SHP77 (cell line): ENCODE data around the gene CDC45.

ENCODE experiments used
- DNase-seq, 2 experiments: peaks; one replicate each; lab custom pipeline; 2025; lab: John Stamatoyannopoulos, UW

CDC45 gene

GRCh38 chr22:19495562-19496323 is 16.0 kb downstream of the CDC45 start:
- peak in 1 of 2 experiments; percentile 15 for DNase-seq

- DNase-seq, result no peak
Observed at GRCh38 chr22:19496324-19496630, 16.6 kb downstream of the CDC45 start.

GRCh38 chr22:19497245-19497644 is 17.5 kb downstream of the CDC45 start:
- peak; percentile 46 to 62 for DNase-seq

- no peak for DNase-seq
Observed at GRCh38 chr22:19498154-19498865, 18.6 kb downstream of the CDC45 start.

GRCh38 chr22:19498866-19499190 is 19.1 kb downstream of the CDC45 start:
- DNase-seq, result no peak

GRCh38 chr22:19499236-19499879 is 19.6 kb downstream of the CDC45 start:
- DNase-seq, result no peak

- no peak for DNase-seq
Observed at GRCh38 chr22:19499880-19500242, 20.1 kb downstream of the CDC45 start.

GRCh38 chr22:19501897-19502447 is 22.3 kb downstream of the CDC45 start:
- no peak for DNase-seq

GRCh38 chr22:19503367-19503766 is 23.6 kb downstream of the CDC45 start:
- DNase-seq, result no peak

GRCh38 chr22:19503869-19504268 is 24.1 kb downstream of the CDC45 start:
- DNase-seq, result no peak

- no peak for DNase-seq
Observed at GRCh38 chr22:19504900-19505734, 25.4 kb downstream of the CDC45 start.

- no peak for DNase-seq
Observed at GRCh38 chr22:19505735-19506126, 26.0 kb downstream of the CDC45 start.

- no peak for DNase-seq
Observed at GRCh38 chr22:19506212-19506611, 26.5 kb downstream of the CDC45 start.

GRCh38 chr22:19507534-19507861 is 27.8 kb downstream of the CDC45 start:
- no peak for DNase-seq

- DNase-seq, result no peak
Observed at GRCh38 chr22:19508024-19508776, 28.5 kb downstream of the CDC45 start.

- no peak for DNase-seq
Observed at GRCh38 chr22:19509191-19509590, 29.5 kb downstream of the CDC45 start.

- no peak for DNase-seq
Observed at GRCh38 chr22:19509923-19510322, 30.2 kb downstream of the CDC45 start.

- no peak for DNase-seq
Observed at GRCh38 chr22:19510919-19511341, 31.2 kb downstream of the CDC45 start.

- no peak for DNase-seq
Observed at GRCh38 chr22:19513823-19514222, 34.1 kb downstream of the CDC45 start.

GRCh38 chr22:19514831-19515565 is 35.3 kb downstream of the CDC45 start:
- DNase-seq, result peak; percentile 95 to 97
